ENCODE results near the gene RANBP2. TPM values are rescaled to one million over a fixed set of nuclear protein-coding genes. Genes with fewer than 3 reads are reported as not detected.
"Not testable (repeated sequence)": the region's sequence is repeated elsewhere in the genome, so short reads cannot be mapped to it uniquely, and the experiment has no call there.

Gene RANBP2
- 64.9 TPM for total RNA-seq

DNA sequence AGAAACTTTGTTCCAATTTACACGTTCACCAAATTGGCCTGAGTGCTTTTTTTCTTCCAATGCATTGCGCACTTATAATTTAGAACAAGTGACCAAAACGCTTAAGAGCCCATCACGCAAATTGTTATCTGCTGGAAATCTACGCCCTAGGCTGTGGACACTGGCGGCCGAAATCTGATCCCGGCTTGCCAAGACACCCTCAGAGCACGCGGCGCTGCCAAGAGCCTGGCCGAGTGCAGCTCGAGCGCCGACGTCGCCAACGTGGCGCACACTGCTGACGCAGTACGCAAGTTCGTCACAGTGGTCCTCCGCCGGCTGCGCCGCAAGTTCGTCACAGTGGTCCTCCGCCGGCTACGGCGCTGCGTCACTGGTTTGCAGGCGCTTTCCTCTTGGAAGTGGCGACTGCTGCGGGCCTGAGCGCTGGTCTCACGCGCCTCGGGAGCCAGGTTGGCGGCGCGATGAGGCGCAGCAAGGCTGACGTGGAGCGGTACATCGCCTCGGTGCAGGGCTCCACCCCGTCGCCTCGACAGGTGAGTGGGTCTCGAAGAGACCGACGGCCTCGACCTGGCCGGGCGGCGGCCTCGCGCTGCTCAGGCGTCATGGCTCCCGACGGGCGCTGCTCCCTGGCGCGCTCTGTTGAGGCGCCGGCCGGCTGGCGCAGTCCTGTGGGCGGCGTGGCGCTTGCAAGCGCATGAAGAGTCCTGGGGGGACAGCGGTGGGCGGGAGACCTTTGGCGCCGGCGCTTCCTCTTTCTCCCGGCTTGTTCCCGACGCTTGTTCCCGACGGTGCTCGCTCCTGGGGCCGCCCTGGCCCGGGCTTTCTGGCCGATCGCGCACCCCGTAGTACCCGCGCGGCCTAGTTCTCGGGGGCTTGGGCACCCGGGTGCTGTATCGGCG lies at the start of gene RANBP2:
Gene RANBP2, plus strand, starts transcription at position 334 of the 896 bp plus-strand sequence. Its CDS starts 125 bp downstream, at position 459.
- peak; percentile 96 for DNase-seq (ENCODE audit: low spot score)

DNA sequence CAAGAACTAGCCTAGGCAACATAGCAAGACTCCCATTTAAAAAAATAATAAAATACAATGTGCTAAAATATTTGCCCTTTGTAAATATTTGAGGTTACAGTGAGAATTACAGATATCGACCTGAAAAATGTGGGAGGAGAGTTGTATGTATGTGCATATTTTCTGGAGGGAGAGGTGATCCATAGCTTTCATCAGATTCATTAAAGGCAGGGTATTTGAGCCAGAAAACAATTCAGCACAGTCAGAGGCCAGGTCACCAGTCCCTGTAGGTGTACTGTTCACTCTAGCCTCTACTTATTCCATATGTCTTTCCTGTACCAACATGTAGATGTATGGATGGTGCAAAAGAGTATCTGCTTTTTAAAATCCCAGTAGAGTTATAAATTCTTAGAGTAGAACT lies 49.0 kb upstream of the RANBP2 start:
- not testable (repeated sequence) for DNase-seq (ENCODE audit: low spot score)

DNA sequence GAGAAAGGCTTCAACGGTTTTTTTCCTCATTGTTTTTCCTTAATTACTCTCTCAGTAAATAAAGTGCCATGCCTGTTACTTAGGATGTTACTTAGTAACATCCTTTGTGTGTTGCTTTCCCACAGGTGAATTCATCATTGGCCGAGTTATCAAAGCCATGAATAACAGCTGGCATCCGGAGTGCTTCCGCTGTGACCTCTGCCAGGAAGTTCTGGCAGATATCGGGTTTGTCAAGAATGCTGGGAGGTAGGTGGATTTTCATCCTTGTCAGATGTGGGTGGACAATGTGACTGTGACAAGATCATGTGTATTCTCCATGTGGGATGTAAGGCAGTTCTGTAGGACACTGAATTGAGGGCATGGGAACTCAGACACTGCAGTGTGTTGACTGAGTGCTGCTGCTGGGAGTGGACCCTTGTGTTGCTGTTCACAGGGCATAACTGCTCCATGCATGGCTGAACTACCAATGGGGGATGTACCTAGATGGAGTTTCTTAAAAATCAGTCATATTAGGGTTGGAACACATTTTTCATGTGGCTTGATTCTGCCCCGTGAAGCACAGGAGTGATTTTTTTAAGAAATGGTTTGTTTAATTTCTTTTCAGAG lies 47.0 kb upstream of the RANBP2 start:
- not testable (repeated sequence) for DNase-seq (ENCODE audit: low spot score)

DNA sequence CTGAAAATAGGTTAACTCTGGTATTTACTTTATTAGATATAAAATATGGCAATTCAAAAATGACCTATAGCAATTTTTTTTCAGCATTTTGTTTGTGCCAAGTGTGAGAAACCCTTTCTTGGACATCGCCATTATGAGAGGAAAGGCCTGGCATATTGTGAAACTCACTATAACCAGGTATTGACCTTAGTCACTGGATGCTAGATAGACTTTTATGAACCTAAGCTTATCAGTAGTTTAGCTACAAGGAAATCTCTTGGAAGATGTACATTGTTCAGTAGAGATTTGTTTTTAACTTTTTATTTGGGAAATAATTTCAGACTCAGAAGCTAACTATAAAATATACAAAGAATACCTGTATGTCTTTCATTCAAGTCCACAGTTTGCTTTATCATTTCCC lies 42.8 kb upstream of the RANBP2 start:
- DNase-seq (ENCODE audit: low spot score), result not testable (repeated sequence)

DNA sequence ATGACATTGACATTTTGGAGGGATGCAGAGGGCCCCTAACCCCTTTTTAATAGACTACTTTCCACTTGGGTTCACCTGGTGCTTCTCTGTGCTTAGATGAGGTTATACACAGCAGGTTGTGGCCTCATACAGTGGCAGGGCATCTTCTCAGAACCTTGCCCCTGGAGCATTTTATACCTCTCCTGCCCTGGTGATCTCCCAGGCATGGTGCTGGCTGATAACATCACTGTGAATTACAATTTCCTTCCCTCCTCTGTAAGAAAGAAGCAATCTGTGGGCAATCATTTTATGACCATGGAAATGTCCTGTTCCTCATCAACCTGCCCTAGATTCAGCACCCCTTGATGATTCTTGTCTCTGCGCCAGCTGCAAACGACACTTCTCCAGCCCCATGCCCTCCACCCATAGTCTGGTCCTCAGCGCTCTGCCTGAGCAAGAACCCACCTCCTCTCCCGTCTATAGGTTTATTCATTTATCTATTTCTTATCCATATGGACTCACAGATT lies 42.0 kb upstream of the RANBP2 start:
- DNase-seq (ENCODE audit: low spot score), result not testable (repeated sequence)

DNA sequence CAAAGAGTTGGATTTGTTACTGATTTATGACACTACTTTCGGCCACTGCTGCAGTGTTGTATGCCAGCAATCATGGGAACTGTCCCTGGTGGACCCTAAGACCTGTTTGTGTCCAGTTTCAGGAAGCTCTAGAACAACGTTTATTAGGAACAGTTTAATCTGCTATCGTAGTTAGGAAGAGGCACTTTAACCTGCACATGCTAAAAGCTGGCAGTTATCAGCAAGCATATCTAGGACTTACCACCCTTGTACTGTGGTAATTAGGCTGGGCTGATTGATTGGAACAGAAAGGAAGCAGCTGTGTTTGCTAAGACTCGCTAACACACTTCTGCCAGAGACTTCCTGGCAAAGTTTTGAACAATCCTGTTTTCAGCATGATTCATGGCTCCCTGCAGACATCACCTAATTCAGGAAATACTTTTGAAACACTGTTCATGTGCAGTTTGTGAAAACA lies 41.1 kb upstream of the RANBP2 start:
- peak; percentile 16 for DNase-seq (ENCODE audit: low spot score)

DNA sequence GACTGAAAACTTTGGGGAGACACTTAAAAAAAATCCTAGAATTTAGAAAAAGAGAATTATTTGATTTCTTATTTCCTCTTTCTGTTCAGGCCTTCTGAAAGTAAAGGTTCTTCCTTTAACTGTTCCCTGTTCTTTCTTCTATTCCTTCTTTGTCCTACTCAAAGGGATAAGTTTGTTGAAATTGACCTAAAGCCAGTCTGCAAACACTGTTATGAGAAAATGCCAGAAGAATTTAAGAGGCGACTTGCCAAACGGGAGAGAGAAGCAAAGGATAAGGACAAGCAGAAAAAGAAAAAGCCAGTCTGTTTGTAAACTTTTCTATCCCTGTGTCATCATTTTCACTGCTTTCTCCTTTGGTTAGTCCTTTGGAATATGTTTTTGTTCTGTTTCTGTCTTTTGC lies 38.5 kb upstream of the RANBP2 start:
- not testable (repeated sequence) for DNase-seq (ENCODE audit: low spot score)

DNA sequence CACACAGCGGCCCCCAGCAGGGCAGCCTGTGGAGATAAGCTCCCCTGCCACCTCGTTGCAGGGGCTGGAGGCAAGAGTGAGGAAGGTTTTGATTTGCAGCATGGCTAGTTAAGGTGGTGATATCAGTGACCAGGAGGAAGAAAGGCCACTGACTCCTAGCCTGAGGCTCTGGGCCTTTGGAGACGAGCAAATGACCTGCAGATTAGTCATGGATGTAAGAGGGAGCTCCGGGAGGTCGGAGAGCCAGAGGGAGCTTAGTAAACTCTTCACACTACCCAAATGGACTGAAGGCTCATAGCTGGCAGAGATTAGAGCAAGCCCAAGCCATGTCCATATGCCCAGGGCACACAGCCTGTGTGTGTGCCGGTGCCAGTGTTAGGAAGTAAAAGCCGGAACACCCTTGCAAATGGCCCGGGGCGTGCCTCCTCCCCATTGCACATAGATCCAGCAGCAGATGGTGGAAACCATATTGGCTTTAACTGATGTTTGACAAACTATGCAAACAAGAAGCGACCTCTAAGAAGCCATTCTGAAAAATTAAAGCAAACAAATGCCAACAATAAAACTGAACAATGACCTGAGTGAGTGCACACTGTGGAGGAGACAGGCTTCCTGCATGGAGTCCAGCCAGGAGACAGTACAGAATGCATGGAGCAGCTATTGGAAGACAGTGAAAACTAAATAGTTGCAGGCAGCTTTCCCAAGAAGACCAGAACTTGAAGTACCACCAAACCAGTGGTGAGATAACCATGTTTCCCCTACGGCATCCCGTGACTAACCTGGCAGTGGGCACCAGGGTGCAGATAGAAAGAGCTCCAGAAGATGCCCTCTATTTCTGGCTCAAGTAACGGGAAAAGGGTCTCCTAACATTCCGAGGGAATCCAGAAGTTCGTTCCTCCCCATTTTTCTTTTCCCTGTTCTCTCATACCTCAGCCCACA lies 30.2 kb upstream of the RANBP2 start:
- not testable (repeated sequence) for DNase-seq (ENCODE audit: low spot score)

DNA sequence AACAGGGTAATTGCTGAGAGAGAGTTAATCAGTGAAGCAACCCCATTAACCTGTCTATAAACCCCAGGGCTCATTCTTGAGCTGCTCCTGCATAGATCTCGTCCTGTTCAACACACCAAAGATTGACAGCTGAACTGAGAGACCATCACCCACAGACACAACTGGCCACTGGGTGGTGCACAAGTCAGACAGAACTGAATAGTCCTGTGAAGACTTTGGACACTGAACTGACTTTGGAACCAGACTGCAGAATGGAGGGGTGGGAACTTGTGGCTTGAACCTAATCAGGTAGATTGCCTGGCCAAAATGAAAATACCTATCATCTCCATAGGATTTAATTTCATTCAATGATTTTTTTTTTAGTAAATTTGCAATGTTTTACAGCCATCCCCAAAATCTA lies 29.3 kb upstream of the RANBP2 start:
- not testable (repeated sequence) for DNase-seq (ENCODE audit: low spot score)

DNA sequence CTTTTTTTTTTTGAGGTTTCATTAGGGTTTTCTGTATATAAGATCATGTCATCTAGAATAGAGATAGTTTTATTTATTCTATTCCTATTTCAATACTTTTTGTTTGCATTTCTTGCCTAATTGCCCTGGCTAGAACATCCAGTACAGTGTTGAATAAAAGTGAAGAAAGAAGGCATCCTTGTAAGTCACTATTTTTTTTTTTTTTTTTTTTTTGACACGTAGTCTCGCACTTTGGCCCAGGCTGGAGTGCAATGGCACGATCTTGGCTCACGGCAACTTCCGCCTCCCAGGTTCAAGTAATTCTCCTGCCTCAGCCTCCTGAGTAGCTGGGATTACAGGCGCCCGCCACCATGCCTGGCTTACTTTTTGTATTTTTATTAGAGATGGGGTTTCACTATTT lies 27.8 kb upstream of the RANBP2 start:
- no peak for DNase-seq (ENCODE audit: low spot score)

DNA sequence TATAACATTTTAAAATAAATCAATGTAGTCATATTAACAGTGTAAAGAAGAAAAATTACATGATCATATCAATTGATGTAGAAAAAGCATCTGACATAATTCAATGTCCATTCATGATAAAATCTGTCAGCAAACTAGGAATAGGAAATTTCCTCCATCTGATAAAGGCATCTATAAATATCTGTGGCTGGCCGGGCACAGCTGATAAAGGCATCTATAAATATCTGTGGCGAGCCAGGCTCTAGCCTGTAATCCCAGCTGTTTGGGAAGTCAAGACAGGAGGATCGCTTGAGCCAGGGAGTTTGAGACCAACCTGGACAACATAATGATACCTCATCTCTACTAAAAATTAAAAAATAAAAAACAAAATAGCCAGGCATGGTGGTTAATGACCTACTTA lies 18.1 kb upstream of the RANBP2 start:
- DNase-seq (ENCODE audit: low spot score), result no peak

DNA sequence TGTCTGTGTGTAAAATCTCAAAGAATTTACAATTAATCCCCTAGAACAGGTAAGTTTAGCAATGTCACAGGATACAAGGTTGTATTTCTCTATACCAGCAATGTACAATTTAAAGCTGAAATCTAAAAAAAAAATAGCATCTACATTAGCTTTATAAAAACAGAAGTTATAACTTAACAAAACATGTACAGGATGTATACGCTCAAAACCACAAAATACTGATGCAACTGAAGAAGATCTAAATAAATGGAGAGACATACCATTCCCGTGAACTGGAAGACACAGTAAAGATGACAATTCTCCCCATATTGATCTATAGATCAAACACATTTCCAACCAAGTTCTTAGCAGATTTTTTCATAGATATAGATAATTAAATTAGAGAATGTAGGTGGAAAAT lies 17.5 kb upstream of the RANBP2 start:
- DNase-seq (ENCODE audit: low spot score), result no peak

DNA sequence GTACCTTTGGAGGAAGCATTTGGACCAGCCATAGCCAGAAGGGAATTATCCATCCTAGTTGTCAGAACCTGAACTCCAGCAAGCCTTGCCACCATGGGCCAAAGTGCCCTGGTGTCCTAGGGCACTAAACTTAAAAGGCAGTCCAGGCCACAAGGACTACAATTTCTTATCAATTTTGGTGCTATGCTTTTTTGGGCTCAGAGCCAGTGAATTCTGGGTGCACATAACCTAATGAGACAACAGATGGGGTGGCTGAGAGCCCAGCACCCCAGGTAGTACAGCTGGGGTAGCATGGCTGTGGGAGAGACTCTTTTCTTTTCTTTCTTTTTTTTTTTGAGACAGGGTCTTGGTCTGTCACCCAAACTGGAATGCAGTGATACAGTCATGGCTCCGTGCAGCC lies 14.4 kb upstream of the RANBP2 start:
- no peak for DNase-seq (ENCODE audit: low spot score)

DNA sequence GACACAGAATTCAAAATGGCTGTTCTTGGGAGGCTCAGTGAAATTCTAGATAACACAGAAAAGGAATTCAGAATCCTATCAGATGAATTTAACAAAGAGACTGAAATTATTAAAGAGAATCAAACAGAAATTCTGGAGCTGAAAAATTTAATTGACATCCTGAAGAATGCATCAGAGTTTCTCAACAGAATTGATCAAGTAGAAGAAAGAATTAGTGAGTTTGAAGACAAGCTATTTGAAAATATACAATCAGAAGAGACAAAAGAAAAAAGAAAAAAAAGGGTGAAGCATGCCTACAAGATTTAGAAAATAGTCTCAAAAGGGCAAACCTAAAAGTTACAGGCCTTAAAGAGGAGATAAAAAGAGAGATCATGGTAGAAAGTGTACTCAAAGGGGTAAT lies 12.0 kb upstream of the RANBP2 start:
- no peak for DNase-seq (ENCODE audit: low spot score)

DNA sequence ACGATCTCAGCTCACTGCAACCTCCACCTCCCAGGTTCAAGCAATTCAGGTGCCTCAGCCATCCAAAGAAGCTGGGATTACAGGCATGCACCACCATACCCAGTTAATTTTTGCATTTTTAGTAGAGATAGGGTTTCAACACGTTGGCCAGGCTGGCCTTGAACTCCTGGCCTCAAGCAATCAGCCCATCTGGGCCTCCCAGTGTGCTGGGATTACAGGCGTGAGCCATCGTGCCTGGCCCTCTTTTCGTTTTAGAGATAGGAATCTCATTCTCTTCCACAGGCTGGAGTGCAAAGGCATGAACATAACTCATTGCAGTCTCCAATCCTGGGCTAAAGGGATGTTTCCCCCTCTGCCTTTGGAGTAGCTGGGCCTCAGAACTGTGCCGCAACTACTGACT lies 2.3 kb upstream of the RANBP2 start:
- not testable (repeated sequence) for DNase-seq (ENCODE audit: low spot score)

DNA sequence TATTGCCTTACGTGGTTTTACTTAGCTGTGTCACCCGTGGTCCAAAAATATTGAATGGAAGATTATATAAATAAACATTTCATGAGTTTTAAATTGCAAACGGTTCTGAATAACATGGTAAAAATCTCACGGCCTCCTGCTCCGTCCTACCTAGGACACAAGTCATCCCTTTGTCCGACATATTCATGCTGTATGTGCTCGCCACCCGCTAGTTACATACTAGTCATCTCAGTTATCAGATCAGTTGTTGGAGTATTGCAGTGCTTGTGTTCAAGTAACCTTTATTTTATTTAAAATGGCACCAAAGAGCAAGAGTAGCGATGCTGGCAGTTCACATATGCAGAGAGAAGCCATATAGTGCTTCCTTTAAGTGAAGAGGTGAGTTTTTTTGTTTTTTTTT lies 6.8 kb downstream of the RANBP2 start:
- not testable (repeated sequence) for DNase-seq (ENCODE audit: low spot score)

DNA sequence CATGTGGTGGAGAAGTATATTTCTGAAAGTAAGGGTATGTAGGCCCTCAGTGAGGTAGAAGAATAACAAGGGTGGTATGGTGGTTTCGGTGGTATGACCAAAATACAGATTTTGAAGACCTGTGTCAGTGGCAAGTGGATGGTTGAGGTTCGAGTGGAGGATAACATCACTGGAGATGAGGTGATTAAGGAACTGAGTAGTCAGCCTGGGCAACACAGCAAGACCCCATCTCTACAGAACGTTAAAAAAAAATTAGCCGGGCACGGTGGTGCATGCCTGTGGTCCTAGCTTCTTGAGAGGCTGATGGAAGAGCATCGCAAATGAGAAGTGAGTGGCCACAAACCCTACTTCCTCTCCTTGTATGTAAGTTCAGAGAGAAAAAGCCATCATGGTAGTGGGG lies 15.4 kb downstream of the RANBP2 start:
- DNase-seq (ENCODE audit: low spot score), result not testable (repeated sequence)

DNA sequence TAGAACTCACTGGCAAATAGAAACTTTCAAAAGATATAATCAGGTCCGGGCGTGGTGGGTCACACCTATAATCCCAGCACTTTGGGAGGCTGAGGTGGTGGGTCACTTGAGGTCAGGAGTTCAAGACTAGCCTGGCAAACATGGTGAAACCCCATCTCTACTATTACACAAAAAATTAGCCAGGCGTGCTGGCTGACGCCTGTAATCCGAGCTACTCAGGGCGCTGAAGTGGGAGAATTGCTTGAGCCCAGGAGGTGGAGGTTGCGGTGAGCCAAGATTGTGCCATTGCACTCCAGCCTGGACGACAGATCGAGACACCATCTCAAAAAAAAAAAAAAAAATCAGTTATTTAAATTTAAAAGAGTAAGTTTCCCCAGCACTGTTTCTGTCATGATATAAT lies 38.7 kb downstream of the RANBP2 start:
- DNase-seq (ENCODE audit: low spot score), result not testable (repeated sequence)

DNA sequence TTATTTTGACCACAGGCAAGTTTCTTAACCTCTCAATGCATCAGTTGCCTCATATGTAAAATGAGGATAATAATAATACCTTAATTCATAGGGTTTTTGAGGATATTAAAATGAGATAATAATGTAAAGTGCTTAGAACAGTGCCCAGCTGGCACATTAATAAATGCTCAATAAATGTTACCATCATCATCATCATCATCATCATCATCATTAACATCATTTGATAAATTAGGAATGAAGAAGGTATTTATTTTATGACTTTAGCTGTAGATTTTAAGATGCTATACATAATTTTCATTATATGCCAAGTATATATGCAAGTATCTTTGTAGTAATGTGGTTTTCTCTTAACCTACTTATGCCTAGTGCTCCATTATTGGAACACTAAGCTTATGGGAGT lies 43.3 kb downstream of the RANBP2 start:
- DNase-seq (ENCODE audit: low spot score), result not testable (repeated sequence)

DNA sequence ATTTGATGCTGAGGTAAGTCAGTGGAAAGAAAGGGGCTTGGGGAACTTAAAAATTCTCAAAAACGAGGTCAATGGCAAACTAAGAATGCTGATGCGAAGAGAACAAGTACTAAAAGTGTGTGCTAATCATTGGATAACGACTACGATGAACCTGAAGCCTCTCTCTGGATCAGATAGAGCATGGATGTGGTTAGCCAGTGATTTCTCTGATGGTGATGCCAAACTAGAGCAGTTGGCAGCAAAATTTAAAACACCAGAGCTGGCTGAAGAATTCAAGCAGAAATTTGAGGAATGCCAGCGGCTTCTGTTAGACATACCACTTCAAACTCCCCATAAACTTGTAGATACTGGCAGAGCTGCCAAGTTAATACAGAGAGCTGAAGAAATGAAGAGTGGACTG lies 47.4 kb downstream of the RANBP2 start:
- DNase-seq (ENCODE audit: low spot score), result not testable (repeated sequence)

DNA sequence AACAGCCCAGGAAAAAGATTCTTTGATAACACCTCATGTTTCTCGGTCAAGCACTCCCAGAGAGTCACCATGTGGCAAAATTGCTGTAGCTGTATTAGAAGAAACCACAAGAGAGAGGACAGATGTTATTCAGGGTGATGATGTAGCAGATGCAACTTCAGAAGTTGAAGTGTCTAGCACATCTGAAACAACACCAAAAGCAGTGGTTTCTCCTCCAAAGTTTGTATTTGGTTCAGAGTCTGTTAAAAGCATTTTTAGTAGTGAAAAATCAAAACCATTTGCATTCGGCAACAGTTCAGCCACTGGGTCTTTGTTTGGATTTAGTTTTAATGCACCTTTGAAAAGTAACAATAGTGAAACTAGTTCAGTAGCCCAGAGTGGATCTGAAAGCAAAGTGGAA lies 48.6 kb downstream of the RANBP2 start:
- not testable (repeated sequence) for DNase-seq (ENCODE audit: low spot score)

DNA sequence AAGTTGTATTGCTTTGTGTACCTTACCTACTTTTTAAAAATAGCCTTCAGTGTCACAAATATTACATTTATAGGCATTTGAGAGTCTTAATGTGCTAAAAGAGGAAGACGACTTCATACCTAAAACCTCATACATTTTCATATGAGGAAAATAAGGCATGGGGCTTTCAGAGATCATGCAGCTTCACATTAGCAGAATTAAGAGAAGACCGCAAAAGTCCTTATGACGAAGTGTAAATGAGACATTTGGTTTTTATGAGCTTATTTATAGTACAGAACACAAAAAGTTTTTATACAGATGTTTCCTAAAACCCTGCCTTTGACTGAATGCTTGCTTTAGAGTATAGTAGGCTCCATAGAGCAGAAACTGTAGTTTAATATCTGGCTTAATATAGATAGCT lies 57.2 kb downstream of the RANBP2 start:
- DNase-seq (ENCODE audit: low spot score), result no peak

All from mucosa of gallbladder (tissue), 1 donor.